CD4-positive, alpha-beta T cell treated with Interleukin-6 for 4 hours (primary cell): ENCODE data around the gene TNNT3.

Experiments
- DNase-seq: peaks from one replicate; pipeline ENCODE4 v3.0.0-alpha.2; 2020; ENCODE audit warnings: mixed read lengths

Gene TNNT3

DNA sequence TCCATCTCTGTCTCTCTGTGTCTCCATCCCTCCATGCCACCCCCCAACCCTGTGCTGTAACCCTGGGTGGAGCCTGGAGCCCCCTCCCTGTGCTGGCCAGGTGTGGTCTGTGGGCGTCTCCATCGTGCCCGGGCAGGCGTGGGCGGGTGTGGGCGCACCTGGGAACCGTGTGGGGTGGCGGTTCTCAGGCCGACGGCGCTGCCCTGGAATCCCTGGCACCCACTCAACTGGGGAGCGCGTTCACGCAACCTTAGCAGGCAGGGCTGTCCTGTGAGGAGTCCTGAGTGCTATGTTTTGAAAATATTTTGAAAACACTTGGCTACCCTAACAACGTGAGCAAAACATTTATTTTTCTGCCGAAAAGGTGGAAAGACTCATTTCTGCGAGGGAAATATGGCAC lies 4.7 kb downstream of the TNNT3 start:
- no peak for DNase-seq

- DNase-seq: no peak
Observed at GRCh38 chr11:1924646-1925372, 5.3 kb downstream of the TNNT3 start.

- DNase-seq: no peak
Observed at GRCh38 chr11:1925373-1926155, 6.1 kb downstream of the TNNT3 start.

GRCh38 chr11:1926156-1927025 lies 6.9 kb downstream of the TNNT3 start:
- DNase-seq: no peak

DNA sequence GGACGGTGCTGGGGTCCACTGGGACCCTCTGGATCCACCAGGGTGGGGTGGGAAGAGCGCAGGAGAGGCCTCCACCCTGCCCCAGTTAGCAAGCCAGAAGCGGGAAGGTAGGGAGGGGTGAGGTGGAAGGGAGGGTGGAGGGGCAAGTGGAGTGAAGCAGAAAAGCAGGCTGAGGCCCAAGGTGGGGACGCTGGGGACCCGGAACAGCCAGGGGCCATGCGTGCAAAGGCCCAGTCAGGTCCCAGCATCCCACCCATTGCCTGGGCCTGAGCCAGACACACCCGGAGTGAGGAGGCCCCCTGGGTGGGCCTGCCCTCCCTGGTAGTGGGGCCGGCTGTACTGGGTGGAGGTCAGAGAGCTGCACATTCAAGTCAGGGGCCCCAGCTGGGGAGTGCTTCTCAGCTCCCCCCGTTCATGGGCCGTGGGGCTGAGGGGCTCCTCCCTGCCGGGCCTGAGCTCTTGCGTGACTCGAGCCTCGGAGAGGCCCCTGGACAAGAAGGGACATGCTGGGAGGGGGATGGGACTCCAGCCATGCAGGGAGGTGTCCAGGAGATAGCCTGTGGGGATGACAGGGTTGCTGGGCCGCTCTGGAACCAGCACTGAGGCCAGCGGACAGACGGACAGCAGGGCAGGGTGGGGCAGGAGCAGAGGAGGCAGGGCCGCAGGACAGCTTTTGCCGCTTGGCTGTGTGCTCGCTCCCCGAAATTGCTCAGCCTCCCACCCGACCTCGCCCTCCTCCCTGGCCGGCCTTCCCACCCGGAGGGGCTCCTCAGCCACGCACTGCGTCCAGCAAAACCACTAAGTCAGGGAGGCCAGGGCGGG lies 7.7 kb downstream of the TNNT3 start:
- DNase-seq: no peak

- DNase-seq: no peak
Observed at GRCh38 chr11:1927848-1928469, 8.5 kb downstream of the TNNT3 start.

GRCh38 chr11:1928470-1928890 lies 9.0 kb downstream of the TNNT3 start:
- no peak for DNase-seq

DNA sequence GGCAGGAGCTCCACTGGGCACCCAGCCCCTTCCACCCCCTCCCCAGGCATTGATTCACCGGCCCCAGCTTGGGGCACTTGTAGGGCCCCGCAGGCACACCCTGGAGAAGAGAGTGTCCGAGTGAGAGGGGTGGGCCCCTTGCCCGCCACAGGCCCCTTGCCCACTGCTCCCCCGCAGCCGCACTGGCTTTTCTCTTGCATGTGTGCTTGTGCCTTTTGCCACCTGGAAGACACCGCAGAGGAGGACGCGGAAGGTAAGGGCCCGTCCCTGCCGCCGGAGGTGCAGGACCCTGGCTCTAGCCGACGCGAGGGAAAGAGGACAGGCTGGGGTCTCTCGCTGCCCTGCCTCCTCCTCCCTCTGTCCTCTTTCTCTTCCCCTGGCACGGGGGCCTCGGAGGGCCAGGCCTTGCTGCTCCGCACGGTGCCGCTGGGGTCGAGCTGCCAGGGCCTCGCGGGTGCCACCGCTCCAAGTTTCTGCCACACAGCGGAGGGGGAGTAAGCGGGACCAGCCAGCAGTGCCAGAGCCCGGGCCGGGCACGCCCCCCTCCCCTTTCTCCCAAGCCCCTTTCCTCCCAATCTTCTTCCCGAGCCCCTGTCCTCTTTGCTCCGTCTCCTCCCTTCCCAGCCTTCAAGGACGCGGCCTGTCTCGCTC lies 9.5 kb downstream of the TNNT3 start:
- DNase-seq: no peak

GRCh38 chr11:1929621-1930461 lies 10.3 kb downstream of the TNNT3 start:
- DNase-seq: no peak

GRCh38 chr11:1930462-1930830 lies 10.9 kb downstream of the TNNT3 start:
- DNase-seq: no peak

DNA sequence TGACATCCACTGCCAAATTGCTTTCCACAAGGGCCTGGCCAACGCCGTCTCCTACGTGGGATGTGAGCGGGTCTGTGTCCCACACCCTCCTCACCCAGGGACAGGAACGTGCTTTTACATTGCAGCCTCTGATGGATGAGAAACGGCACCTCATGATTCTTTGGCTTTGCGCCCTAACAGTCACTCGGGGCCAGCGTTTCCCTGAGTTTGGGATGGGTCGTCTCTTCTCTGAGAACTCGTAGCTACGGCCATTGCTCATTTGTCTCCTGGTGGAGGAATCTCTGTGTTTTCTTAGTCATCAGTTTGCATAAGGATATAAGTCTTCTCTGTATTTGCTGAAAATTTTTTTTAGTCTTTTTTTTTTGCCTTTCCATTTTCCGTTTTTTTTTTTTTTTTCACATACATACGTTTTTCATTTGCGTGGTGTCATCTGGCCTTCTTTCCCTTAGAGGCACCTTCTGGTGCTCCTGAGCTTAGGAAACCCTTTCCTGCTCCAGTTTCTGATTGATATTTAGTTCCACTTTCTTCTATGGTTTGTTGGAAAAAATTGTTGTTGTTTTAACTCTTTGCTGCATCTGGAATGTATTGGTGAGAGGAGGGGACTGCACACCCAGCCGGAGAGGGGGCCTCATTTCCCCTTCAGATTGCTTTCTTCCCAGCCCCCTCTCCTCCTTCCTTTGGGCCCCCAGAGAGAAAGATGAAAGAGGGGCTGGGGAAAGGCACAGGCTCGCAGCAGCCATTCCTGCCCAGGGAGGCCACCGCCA lies 12.0 kb downstream of the TNNT3 start:
- no peak for DNase-seq

GRCh38 chr11:1932105-1932480 lies 12.6 kb downstream of the TNNT3 start:
- no peak for DNase-seq

- DNase-seq: no peak
Observed at GRCh38 chr11:1932681-1933080, 13.2 kb downstream of the TNNT3 start.

DNA sequence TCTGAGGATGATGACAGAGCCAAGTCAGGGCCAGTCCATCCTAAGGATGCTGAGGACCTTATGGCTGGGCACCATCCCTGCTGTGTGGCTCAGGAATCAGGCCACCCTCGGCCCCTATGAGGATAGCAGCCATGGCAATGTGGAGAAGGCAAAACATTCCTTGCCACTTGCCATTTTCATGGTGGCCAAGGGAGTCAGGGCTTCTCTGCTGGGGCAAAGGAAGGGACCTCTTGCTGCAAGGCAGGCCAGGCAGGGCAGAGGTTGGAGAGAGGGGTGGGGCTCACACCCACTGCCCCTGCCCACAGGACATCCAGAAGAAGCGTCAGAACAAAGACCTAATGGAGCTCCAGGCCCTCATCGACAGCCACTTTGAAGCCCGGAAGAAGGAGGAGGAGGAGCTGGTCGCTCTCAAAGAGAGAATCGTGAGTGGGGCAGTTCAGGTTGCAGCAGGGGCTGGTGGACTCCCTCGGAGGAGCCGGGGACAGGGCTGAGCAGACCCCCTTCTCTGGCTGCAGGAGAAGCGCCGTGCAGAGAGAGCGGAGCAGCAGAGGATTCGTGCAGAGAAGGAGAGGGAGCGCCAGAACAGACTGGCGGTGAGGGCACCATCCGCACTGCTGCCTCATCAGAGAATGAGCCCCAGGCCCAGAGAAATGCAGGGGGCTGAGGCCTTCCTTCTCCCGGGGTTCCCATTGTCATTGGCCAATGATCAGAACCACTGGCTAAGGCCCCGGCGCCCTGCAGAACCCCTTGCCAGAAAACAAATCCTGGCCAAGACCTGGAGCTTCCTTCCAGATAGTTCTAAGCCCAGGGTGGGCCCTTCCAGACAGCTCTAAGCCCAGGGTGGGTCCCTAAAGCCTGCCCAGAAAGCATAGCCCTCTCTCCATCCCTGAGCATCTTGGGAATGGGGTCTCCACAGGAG lies 14.2 kb downstream of the TNNT3 start:
- no peak for DNase-seq

DNA sequence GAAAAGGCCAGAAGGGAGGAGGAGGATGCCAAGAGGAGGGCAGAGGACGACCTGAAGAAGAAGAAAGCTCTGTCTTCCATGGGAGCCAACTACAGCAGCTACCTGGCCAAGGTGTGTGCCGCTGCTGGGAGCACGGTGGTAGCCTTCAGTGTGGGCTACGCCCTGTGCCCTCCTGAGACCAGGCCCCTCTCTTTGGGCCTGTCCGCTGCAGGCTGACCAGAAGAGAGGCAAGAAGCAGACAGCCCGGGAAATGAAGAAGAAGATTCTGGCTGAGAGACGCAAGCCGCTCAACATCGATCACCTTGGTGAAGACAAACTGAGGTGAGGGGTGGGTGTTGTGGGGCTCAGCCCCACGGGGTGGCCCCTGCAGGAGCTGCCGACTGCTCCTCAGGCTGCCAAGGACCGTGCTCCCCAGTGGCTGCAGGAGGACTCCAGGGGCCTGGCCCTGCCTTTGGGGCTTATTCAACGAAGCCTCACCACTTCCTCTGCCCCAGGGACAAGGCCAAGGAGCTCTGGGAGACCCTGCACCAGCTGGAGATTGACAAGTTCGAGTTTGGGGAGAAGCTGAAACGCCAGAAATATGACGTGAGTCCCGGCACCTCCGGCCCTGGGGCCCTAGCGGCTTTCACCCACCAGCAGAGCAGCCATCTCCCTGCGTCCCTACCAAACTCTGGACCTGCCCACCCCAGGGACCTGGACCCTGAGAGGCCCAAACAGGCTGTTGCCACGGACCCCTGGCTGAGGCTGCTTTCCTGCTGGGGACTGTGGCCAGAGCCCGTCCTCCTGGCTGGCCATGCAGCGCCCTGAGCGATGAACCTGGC lies 15.0 kb downstream of the TNNT3 start:
- no peak for DNase-seq

DNA sequence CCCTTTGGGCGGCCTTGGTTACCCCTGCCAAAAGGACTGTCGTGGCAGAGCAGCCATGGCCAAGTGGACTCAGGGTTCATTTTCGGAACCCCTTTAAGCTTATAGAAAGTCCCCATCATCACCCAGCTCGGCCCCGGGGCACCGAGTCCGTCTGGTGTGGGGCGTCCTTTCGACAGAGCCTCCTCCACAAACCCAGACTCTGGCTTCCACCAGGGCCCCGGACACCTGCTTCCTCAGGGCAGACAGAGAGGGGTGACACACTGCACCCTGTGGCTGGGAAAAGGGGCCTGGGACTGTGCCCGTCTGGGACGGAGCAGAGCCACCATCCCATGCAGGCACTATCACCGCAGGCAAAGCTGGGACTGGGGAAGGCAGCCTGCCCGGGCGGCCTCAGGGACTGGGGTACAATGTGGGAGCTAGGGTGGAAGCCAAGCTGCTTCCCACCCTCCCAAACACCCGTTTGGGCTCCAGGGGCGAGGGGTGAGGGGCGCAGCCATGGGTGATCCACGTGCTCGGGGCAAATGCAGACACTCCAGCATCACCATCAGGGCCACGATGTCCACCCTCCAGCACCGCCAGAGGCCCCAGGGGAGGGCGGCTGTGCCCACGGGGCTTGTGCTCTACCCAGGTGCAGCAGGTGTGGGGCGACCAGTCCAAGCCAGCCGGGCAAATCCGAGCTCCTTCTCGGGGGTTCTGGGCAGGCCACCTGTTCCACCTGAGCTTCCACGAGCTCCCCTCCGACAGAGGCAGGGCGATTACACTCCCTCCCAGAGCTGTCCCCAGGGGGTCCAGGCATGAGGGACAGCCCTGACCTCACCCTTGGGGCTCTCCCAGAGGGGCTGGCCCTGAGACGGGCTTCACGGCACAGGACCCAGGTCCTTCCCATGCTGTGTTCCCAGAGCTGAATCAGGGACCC lies 15.9 kb downstream of the TNNT3 start:
- no peak for DNase-seq
